ENCODE measurements around the gene CCDC150. TPM values are rescaled to one million over a fixed set of nuclear protein-coding genes. Genes with fewer than 3 reads are reported as not detected.

CCDC150 gene
- 7.3 and 11.1 TPM in 2 replicates for total RNA-seq

GRCh38 chr2:196639180-196640030 lies at the start of gene CCDC150:
CCDC150 (plus strand) TSS chr2:196639715; CDS start chr2:196639767, 52 bp downstream.

GRCh38 chr2:196592911-196593881 lies 46.3 kb upstream of the CCDC150 start, which contains the start of gene HECW2:
HECW2 (minus strand) TSS chr2:196593554.

Small RNA genes within 50 kb of the gene (small RNA-seq; reads per million reads assigned to genes)
- gene RF00424 = not detected

Other genes with a start within 250 kb of the CCDC150 start
- gene HECW2, start 46.2 kb upstream of the CCDC150 start, total RNA-seq = 1.5 and 2.5 TPM in 2 replicates
- gene GTF3C3, start 160.0 kb downstream of the CCDC150 start, total RNA-seq = 44.8 and 49.1 TPM in 2 replicates
- gene C2orf66, start 169.6 kb downstream of the CCDC150 start, total RNA-seq = under 0.01 TPM in 1 of 2 replicates, not detected in the other

All from subcutaneous preadipocyte (primary cell).